Measurements from ENCODE around the gene MTG2. TPM values are rescaled to one million over a fixed set of nuclear protein-coding genes. Genes with fewer than 3 reads are reported as not detected.

MTG2 gene
- total and polyA plus RNA-seq, 8 donors: 13.6 to 77.9 (median 21.4) TPM

DNA sequence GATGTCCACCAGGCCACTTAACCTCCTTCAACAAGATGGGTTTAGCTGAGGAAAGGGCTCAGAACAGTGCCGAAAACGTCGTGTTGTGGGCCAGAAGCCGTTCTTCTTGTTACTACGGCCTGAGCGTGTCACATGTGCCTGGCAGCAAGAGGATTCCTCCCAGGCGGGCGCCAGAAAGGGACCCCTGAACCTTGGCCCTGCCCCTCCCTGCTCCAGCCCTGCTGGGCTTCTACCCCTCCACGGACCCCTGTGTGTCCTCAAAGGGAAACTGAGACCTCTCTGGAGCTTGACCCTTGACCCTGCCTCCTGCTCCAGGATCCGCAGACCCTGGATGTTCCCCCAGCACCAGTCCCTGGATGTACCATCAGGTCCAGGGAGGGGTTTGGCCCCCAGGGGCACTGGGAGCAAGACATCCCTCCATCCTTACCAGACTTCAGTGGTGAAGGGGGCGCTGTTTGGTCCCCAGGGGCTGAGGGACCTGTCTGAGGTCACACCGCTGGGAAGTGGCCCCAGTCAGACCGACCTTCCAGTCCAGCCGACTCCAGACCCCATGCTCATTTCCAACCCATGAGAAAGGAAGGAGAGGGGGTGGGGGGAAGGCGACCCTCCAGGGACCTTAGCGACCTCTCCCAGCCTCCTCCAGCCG is 27.1 kb downstream of the MTG2 start:
- no peaks in the 10 kb centered on the region for H3K36me3 ChIP-seq
- WGBS, 5 donors: 56 to 74% (median 60%) methylated on average over 12 to 17 of the region's 17 CpGs
- intact Hi-C loops (cut with DNase I; ENCODE audit: low total_unique reads): no loop called here
- TF ChIP-seq POLR2AphosphoS5 (IDR thresholded peaks at IDR 0.05) (no peak), POLR2A (IDR thresholded peaks at IDR 0.05) (no peak), EP300 (IDR thresholded peaks at IDR 0.05) (no peak)
- TF ChIP-seq, protein P1, sequence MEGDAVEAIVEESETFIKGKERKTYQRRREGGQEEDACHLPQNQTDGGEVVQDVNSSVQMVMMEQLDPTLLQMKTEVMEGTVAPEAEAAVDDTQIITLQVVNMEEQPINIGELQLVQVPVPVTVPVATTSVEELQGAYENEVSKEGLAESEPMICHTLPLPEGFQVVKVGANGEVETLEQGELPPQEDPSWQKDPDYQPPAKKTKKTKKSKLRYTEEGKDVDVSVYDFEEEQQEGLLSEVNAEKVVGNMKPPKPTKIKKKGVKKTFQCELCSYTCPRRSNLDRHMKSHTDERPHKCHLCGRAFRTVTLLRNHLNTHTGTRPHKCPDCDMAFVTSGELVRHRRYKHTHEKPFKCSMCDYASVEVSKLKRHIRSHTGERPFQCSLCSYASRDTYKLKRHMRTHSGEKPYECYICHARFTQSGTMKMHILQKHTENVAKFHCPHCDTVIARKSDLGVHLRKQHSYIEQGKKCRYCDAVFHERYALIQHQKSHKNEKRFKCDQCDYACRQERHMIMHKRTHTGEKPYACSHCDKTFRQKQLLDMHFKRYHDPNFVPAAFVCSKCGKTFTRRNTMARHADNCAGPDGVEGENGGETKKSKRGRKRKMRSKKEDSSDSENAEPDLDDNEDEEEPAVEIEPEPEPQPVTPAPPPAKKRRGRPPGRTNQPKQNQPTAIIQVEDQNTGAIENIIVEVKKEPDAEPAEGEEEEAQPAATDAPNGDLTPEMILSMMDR (IDR thresholded peaks at IDR 0.05): no peak
- no peaks in the 10 kb centered on the region for H3K4me1 ChIP-seq
- no peaks in the 10 kb centered on the region for H3K9me3 ChIP-seq
- H3K27ac ChIP-seq: no peak overlapping the region
- no peak for DNase-seq
- no peak overlapping the region for H3K4me3 ChIP-seq
- peaks cover 0 to 60% (median 50%) of the 10 kb centered on the region in 3 donors for H3K27me3 ChIP-seq

DNA sequence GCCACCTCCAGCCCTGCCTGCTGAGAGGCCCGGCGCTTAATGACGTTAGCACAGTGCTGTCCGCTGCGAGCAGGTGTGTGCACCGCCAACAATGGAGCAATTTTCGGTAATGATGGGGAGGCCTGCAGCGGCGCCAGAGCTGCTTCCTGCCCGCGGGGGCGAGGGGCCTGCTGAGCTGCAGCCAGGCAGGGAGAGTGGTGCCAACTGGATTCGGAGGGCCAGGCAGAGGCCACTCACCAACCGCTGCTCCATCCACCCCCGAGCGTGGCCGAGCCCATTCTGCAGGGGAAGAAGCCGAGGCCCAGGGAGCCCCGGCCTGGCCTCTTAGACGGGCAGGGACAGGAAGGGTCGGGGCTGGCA is 27.6 kb downstream of the MTG2 start:
- peak in 1 of 2 donors; percentile 39 for DNase-seq
- WGBS, 5 donors: 44 to 57% (median 50%) methylated on average over 8 to 21 of the region's 21 CpGs
- no peak overlapping the region for H3K27ac ChIP-seq
- intact Hi-C loops (cut with DNase I; ENCODE audit: low total_unique reads): no loop called here
- H3K9me3 ChIP-seq: no peaks in the 10 kb centered on the region
- H3K36me3 ChIP-seq: no peaks in the 10 kb centered on the region
- H3K4me3 ChIP-seq: no peak overlapping the region
- peaks cover 0 to 65% (median 54%) of the 10 kb centered on the region in 3 donors for H3K27me3 ChIP-seq
- no peak for TF ChIP-seq EP300 (IDR thresholded peaks at IDR 0.05)
- TF ChIP-seq, protein P1 (IDR thresholded peaks at IDR 0.05): no peak
- H3K4me1 ChIP-seq: no peaks in the 10 kb centered on the region

DNA sequence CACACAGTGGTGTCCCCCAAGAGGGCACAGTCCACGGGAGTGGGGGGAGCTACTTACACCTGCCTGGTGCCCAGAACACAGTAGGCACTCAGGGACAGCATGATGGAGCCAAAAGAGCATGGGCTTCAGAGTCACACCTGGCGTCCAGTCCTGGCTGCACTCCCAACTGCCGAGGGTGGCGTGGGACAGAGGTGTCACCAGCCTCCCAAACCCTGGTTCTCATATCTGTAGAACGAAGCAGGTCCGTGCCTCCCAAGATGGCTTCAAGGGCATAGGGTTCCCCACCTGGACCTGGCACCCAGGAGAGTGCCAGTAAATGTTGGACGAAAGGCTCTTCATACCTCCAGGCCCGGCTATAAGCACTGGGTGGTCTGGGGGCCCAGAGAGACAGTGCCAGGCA is 28.4 kb downstream of the MTG2 start:
- peaks cover 4 to 73% (median 61%) of the 10 kb centered on the region in 3 donors for H3K27me3 ChIP-seq

DNA sequence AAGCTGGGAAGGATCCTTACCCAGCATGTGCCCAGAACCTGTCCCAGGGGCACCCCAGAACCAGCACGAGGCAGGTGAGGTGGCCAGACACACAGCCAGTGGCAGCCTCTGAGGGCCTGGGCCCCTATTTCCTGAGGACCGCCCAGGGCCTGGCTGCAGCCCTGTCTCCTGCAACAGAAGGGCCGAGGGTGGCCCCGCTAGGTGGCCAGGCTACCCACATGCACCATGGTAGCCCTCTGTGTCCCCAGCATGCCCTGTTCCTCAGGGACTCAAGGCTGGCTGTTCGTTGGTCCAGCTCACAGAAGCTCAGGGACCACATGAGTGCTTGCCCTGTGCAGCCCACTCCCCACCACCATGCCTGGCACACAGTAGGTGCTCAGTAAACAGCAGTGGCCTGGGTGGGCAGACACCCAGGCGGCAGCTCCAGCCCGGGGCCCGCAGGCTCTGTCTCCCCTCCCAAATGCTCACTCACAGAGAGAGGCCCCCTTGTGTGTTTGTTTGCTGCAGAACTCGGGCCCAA is 29.0 kb downstream of the MTG2 start:
- TF ChIP-seq POLR2AphosphoS5 (IDR thresholded peaks at IDR 0.05) (no peak), POLR2A (IDR thresholded peaks at IDR 0.05) (no peak)
- TF ChIP-seq, protein P1 (IDR thresholded peaks at IDR 0.05): no peak
- H3K4me3 ChIP-seq: no peak overlapping the region
- no peaks in the 10 kb centered on the region for H3K4me1 ChIP-seq
- H3K9me3 ChIP-seq: no peaks in the 10 kb centered on the region
- WGBS, 5 donors: 47 to 64% (median 56%) methylated on average over 3 to 9 of the region's 9 CpGs
- no peak for DNase-seq
- no peaks in the 10 kb centered on the region for H3K36me3 ChIP-seq
- intact Hi-C loops (cut with DNase I; ENCODE audit: low total_unique reads): no loop called here
- H3K27ac ChIP-seq: no peak overlapping the region
- H3K27me3 ChIP-seq: peaks cover 10 to 79% (median 67%) of the 10 kb centered on the region in 3 donors

More for the DNA sequence above, 28.4 kb downstream of the MTG2 start:
- Histone ChIP-seq H3K27ac (no peak overlapping the region), H3K9me3 (no peaks in the 10 kb centered on the region), H3K4me1 (no peaks in the 10 kb centered on the region), H3K4me3 (no peak overlapping the region), H3K36me3 (no peaks in the 10 kb centered on the region)
- no peak for DNase-seq
- WGBS, 5 donors: 69 to 81% (median 79%) methylated on average over 8 of the region's 8 CpGs
- no peak for TF ChIP-seq POLR2A (IDR thresholded peaks at IDR 0.05)
- no peak for TF ChIP-seq POLR2AphosphoS5 (IDR thresholded peaks at IDR 0.05)
- TF ChIP-seq, protein P1 (IDR thresholded peaks at IDR 0.05): no peak
- no peak for TF ChIP-seq EP300 (IDR thresholded peaks at IDR 0.05)
- intact Hi-C loops (cut with DNase I; ENCODE audit: low total_unique reads): no loop called here
